GM21825 (cell line): ENCODE results near the gene MTCL3.

Experiments
- ATAC-seq: cut with Tn5 transposase; IDR thresholded peaks from one replicate; pipeline ENCODE4 v1.9.1; 2021; ENCODE audit warnings: mild to moderate bottlenecking, moderate library complexity; ENCODE audit not compliant: unreplicated experiment

Gene MTCL3

DNA sequence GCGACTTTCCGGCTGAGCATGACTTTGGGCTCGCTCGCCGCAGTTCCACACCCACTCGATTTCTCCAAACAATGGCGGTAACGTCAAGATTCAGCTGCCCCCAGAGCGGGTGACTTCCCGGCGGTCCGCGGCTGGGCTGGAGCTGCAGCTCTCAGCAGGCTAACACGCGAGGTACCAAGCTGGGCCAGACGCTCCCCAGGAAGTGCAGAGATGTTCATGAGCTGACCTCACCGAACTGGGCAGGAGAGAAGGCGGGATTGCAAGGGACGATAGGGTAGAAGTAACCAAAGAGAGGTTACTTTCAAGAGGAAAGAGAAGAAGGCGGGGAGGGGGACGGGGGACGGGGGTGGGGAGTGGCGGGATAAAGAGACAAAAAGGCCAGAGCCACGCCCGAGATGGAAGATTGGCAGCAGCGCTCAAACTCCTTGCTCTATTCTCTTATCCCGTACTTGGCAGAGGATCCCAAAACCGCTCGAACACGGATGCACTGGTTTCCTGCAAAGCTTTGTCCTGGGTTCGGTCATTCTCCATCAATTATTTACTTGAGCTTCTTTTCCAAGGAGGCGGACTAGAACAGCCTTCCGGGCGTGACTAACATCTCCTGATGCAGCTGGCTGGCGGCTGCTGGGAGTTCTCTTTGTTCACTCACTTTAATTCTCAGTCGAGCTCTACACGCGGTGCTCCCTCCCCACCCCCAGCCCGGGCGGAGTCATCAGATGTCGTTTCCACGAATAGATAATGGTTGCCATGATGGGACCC lies at the start of gene MTCL3:
Gene MTCL3, minus strand, starts transcription at position 626 of the 759 bp plus-strand sequence.
- no peak for ATAC-seq

DNA sequence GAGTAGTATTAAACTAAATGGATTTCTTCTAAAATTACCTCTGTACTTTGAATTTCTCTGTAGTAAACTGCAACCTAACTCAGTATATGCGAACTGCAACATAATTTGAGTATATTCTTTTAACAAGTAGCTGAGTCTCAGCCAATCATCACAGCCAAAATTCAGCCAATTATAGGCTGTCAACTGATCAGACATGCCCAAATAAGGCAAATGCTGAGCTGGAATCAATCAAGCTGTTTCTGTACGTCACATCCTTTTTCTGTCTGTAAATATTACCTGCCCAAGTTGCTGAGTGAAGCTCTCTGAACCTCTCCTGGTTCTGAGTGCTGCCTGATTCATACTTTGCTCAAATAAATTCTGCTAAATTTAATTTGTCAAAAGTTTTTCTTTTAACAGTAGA lies 48.3 kb upstream of the MTCL3 start:
- ATAC-seq, result no peak

DNA sequence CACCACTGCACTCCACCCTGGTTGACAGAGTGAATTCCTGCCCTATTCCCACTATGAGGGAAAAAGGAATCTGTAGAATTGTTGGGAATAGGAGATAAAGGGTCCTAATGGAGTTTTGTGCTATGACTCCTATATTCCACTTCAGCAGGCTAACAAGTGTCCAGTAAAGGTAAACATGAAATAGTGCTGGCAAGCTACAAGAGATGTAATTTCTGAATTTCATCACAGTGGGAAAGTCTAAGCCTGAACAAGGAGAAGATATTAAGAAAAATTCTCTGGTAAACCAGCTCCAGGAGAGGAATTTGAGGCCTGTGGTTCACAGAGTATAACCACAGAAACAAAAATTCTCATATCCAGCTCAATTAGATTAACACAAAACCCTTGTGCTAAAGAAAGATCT lies 47.5 kb upstream of the MTCL3 start:
- no peak for ATAC-seq

DNA sequence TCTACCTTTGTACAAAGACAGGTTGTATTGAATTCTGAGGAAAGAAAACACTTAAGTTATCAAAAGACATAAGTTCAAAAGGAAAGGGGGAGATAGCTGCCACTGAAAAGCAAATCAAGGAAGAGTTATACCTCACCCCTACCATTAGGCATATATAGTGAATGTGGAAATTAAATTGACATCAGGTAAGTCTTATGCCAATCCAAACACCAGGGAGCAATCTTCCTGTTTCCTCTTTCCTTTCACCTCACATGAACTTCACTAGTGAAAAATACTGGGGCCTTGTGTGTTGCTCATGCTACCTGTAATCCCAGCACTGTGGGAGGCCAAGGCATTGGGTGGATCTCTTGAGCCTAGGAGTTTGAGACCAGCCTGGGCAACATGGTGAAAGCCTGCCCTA lies 47.0 kb upstream of the MTCL3 start:
- ATAC-seq, result no peak

DNA sequence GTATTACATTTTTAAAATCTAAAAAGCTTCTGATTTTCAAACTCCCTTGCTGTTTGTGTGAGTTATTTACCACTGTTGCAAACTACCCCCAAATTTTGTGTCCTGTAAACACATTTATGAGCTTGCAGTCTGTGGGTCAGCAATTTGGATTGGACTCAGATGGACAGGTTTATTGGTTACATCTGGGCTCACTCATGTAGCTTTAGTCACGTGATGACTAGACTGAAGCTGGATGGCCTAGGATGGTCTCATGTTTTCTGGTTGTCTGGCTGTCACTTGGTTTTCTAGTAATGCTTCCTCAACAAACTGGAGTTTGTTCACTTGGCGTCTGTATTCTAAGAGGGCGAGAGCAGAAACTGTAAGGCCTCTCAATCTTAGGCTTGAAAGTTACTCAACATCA lies 45.6 kb upstream of the MTCL3 start:
- ATAC-seq, result no peak

DNA sequence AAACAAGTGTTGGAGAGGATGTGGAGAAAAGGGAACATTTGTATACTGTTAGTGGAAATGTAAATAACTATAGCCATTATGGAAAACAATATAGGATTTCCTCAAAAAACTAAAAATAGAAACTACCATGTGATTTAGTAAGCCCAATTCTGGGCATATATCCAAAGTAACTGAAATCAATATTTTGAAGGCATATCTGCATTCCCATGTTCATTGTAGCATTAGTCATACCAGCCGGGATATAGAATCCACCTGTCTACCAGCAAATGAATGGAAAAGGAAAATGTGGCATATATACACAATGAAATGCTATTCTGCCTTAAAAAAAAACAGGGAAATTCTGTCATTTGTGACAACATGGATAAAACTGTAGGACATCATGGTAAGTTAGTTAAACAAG lies 42.5 kb upstream of the MTCL3 start:
- ATAC-seq, result no peak

DNA sequence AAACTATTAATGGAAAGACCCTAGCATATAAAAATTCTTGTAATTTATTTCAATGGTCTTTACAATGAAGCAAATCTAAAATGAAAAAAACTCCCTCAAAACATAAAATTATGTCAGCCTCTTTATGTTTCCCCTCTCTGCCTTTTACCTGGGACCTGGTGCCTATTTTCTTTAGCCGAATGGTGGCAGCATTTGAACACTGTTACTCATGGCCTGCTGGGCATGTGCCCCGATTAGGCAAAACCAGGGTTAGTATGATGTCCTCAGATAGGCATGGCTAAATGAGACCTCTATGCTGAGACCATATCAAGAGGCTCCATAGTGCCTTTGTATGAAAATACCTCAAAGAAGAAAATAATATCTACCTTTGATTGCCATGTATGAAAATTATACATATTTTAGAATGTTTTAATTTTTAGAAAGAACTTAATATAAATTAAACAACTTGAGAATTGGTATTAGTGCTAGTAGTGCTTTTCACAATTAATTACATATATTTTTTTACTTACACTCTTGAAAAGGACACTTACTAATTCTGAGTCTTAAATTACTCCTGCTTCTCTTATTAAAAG lies 35.4 kb upstream of the MTCL3 start:
- no peak for ATAC-seq

DNA sequence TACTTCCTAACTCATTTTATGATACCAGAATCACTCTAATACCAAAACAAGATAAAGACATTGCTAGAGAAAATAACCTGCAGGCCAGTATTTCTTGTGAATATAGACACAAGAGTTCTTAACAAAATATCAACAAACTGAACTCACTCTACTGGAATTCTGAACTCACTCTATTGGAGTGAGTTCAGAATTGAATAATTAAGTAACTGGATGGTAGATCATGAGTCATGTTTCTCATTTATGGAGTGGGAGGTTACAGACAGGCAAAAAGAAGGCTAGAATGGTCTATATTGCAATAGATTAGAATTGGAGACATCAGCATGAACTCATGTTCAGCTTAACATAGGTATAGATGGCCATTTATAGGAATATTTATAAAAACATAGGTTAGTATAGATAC lies 31.3 kb upstream of the MTCL3 start:
- no peak for ATAC-seq

DNA sequence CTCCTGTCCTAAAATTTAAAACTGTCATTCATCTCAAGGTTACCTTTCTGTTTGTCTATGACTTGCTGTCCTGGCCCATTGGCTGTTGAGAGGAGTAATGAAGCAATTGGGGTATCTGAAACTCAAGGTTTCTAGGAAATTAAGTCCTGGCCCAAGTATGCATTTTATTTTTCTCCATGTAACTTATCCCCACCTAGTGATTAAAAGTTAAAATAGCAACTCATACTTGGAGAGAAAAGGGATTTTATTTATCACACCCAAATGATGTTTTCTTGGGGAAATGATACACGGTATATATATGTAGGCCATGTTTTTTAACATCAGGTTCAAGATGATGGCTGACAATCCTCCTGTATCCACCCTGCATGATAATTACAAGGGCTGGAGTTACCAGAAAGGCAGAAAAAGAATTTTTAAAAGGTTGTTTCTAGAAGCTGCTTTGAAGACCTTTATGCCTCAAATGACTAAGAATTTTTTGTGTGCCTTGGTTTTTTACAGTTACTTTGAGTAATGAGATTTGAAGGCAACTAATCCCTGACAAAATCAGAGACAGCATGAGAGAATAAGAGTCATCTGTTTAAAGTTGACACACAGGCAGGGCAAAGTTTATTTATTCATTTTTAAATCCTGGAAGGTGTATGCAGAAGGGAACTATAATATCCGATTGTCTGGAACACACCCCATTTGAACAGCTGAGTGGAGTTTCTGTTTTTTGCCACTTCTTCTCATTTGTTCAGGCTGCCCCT lies 28.9 kb upstream of the MTCL3 start:
- no peak for ATAC-seq

DNA sequence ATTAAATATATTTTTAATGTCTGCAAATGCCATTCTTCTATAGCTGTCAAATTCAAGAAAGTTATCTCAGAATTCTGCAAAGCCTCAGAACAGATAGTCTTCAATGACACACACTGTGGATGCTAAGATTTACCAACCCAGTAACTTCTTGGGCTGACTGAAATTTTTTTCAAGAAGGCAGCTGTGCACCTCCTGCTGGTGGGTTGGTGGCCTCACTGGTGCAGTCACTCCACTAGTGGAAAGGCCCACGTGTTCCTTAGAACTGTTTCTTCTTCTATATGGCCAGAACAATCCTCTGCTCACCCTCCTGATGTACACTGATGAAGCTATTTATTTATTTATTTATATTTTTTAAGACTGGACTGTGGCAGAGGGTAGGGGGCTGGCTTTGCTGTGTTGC lies 28.1 kb upstream of the MTCL3 start:
- no peak for ATAC-seq

DNA sequence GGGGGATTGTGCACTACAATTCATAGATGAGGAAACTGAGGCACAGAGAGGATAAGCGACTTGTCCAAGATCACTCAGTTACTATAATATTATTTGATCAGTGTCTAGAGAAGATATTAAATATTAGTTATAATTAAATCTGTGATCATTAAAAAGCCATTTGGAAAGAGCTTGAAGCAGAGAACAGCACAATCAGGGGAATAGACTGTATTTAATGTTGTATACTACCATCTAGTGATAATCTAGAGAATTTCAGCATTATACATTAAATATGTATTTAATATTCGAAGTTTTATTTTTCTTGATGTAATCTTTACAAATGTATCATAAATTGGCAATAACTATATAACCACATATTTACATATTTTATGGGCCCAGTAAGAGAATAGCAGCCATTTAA lies 20.1 kb upstream of the MTCL3 start:
- peak; percentile 50 for ATAC-seq

DNA sequence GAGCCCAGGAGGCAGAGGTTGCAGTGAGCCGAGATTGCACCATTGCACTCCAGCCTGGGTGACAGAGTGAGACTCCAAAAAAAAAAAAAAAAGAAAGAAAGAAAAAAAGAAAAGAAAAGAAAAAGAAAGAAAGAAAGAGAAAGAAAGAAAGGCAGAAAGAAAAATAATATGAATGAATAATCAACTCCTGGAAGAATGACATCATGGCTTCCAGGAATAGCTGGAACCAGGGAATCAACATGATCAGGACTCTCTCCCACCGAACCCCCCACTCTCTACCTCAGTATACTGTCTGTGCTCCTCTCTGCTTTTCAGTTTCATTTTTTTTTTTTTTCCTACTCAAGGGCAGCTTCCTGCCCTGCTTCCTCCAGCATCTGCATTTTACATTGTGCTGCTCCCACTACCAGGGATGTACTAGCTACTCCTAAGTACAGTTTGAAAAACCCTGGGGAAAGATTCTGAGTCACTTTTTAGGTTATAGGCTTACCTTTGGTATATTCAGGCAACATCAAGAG lies 19.7 kb upstream of the MTCL3 start:
- no peak for ATAC-seq

DNA sequence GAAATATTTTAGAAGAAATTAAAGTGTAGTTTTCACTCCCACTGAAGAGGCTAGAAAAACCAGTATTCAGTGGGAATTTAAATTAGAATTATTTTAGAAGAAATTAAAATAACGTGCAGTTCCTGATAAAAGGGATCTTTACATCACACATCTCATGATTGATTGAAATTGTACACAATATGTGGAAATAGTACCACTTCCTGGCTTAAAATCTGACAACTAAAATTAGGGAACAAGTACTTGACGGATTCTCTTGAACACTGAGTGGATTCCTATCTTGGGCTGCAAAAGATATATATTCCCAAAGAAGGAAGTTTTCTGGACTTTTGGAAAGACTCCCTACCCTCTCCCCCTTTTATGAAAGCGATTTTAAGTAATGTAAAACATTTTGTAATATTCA lies 14.6 kb upstream of the MTCL3 start:
- ATAC-seq, result no peak

DNA sequence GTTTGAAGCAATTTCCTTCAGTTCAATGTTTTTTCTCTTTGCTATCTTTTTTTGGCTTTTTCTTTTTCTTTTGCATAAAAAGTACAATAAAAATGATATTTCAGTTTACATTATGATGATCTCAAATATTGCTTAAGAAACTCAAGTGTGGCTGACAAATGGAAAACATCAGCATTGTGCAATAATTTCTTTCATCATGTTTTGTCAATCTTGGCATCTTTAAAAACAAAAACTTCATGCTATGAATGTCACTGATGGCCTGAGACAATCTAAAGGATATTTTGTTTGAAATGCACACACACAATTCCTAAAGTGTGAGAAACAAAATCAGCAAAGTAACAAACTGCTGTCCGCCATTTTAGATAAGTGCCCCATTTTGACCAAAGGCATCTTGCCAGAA lies 13.9 kb upstream of the MTCL3 start:
- no peak for ATAC-seq

DNA sequence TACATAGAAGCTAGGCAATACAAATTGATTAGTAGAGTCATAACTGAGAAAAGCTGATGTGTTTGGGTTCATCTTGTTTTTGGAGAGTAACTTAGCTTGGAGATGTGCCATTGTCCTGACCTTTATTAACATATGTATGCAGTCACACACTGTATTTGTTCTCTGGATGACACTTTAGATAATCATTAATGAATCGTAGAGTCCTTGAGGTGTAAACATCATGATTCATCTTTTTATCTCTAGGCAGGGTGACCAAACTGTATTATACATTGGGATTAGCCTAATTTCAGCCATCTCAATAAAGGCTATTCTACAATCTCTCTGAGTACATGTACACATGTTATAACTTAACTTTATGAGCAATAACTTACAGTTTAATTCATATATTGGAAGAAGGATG lies 3.6 kb upstream of the MTCL3 start:
- no peak for ATAC-seq

DNA sequence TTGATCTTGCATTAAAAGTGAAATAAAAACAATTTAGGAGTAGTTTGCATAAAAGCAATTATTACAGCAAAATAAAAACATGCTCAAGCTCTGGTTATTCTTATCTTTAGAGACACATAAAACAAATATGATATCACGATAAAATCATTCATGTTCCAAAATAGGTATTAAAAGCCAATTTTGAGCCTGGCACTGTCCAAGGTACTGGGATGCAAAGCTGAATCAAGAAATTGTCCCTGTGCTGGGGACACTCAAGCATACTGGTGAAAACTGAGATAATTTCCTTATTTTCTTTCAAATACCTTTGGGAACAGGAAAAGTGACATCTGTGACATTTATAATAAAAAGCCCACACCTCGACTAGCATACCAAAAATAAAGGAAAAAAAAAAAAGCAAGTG lies 931 bp upstream of the MTCL3 start:
- ATAC-seq, result no peak

DNA sequence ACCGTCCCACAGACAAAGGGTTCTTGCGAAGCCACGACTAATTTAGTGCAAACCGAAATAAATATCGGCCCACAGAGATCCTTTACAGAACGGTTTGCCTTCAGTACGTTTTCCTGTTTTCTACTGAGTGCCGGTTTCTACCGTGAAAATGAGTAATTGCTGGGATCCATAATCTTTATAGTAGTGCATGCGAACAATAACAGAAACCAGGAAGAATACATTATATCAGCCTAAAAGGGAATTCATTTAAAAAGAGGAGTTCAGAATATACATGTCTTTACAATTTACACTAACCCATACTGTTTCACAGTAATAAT lies 292 bp upstream of the MTCL3 start:
- ATAC-seq, result no peak

DNA sequence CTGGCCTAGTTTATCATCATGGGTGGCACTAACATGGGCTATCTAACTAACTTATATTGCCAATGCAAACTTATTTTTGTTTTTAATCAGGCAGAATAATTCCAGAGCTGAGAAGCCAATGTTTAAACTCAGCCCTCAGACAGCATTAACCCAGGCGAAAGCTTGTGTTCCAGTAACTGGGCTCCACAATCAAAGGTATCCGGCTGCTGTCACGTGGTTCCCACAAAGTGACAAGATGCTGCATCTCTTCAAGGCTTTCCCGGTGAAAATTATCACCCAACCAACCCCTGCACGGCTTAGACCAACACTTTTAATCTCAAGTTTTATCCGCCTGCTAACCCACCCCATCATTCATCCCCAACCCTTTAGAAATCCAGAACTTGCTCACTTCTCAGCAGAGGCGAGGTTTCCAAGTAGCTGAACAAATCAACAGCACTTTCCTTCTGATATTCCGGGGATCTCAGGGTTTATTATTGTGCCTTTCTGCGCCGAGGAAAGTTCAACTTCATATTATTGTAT lies 885 bp downstream of the MTCL3 start:
- no peak for ATAC-seq

DNA sequence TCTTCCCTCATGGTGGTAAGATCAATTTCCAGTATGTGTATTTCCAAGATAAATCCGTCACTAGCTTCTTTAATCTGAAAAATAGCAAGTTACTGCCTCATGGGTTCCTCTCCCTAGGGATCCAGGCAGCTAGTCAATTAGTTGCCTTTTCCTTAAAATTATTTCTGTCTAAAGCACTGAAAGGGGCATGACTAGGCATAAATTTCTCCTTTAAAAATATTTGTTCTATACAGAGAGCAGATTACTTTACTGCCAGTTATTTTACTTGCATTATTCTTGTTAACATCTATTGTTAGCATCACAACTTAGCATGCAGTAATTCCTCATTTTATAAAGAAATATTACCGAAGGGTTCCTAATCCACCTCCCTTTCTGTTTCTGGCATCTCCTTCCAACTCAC lies 1.4 kb downstream of the MTCL3 start:
- ATAC-seq, result no peak

DNA sequence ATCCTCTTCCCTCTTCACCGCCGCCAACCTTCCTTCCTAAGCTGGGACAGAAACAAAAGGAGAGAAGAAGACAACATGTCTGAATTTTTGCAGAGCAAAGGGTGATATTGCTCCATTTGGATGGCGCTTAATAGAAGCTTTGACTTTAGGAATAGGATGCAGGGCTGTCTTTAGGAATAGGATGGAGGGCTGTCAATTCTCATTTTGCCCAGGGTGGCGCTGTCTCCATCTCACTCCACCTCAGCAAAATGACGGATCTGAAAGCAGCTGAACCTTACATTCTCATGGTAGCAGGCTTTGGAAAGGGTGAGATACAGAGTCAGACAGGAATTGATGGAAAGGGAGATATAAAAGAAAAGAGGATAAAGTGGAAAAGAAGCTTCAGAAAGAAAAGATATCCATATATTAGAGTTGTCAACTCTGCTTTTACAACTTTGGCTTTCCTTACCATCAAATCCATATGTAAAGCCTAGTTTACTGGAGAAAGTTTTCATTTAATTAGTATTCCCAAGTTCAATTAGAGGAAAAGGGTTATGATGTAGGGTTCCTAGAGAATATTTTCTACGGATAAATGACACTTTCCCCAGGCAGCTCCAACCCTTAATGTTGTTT lies 2.4 kb downstream of the MTCL3 start:
- peak; percentile 51 for ATAC-seq

DNA sequence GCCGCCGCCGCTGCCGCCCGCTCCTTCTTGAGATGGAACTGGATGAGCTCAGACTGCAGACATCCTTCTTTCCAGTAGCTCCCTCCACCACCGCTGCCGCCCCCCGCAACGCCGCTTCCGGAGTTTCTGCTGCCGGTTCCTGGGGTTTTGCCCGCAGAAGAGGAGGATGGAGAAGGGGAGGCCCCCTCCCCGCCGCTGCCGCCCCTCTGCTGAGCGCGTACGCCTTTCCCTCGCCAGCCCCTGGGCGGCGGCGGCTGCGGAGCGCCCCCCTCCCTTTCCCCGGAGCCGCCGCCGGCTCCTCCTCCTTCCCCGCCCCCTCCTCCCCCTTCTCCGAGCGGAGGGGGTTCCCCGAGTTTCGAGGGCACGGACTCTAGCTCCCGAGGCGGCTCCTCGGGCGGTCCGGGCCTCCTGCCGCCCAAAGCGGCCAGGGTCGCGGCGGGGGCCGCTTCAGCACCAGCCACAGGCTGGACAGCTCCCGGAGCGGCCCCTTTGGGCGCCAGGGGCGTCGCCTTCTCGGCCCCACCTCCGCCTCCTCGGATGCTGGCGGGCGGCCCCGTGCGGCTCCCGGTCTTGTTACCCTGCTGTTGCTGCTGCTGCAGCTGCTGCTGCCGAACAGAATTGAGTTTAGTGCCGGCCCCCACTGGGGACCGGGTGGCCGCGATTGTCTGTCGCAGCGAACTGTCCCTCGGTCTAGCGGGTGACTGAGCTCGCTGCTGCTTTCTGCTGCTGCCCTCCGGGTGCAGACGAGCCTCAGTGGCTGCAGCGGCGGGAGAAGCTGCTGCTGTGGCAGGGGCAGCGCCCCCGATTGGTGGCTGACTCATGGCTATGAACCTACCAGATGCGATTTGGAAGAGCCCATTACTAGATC lies 3.1 kb downstream of the MTCL3 start:
- peak; percentile 75 for ATAC-seq
